Suprapubic skin (tissue), 4 donors: ENCODE measurements around the gene PRLHR. TPM values are rescaled to one million over a fixed set of nuclear protein-coding genes. Genes with fewer than 3 reads are reported as not detected.

Experiments used
- DNase-seq, 2 donors: peaks; one replicate each; pipeline ENCODE4 v3.0.0-alpha.2; 2019; ENCODE audit warnings: low spot score in 2 of 2
- H3K27ac ChIP-seq: fragments of 200-600 bp; sonication (generic); one replicate; pipeline ENCODE4 v1.5.1; 2019
- H3K27me3 ChIP-seq: fragments of 200-600 bp; sonication (generic); one replicate; pipeline ENCODE4 v1.5.1; 2019
- H3K36me3 ChIP-seq: fragments of 200-600 bp; sonication (generic); one replicate; pipeline ENCODE4 v1.5.1; 2019
- H3K4me1 ChIP-seq: fragments of 200-600 bp; sonication (generic); one replicate; pipeline ENCODE4 v1.5.1; 2019
- H3K4me3 ChIP-seq: fragments of 200-600 bp; sonication (generic); one replicate; pipeline ENCODE4 v1.5.1; 2019; ENCODE audit warnings: mild to moderate bottlenecking
- H3K9me3 ChIP-seq: fragments of 200-600 bp; sonication (generic); one replicate; pipeline ENCODE4 v1.5.1; 2019
- EP300 ChIP-seq: sonication (generic); formaldehyde crosslinking; IDR thresholded peaks from one replicate; pipeline ENCODE4 v1.6.1; 2017; ENCODE audit warnings: antibody characterized with exemption
- POLR2A ChIP-seq, 2 donors: fragments of 450-650 bp; IDR thresholded peaks; one replicate each; pipeline ENCODE4 v1.6.1; 2017; ENCODE audit warnings: antibody characterized with exemption in 2 of 2, mild to moderate bottlenecking in 2 of 2, moderate library complexity in 2 of 2
- POLR2AphosphoS5 ChIP-seq, 3 donors: sonication (generic); formaldehyde crosslinking; IDR thresholded peaks; one replicate each; pipeline ENCODE4 v1.6.1; 2017; ENCODE audit warnings: antibody characterized with exemption in 3 of 3
- WGBS: methylation state at CpG from one replicate; pipeline ENCODE4 v1.1.5; 2018; 5-methylcytosine and 5-hydroxymethylcytosine counted together
- total RNA-seq, 4 donors: library from RNA; depleted of rRNA; stranded (reverse); fragments of >200 nt; gene quantifications; one replicate each; pipeline ENCODE4 v1.1.0, GENCODE V29; 2016
- TF ChIP-seq, protein P1 (sequence below), 2 donors: fragments of 200-600 bp in 1 of 2; fragments of 450-650 bp in 1 of 2; sonication (generic) in 1 of 2; IDR thresholded peaks; one replicate each; pipeline ENCODE4 v1.5.1; 2016 to 2019; ENCODE audit warnings: antibody characterized with exemption in 2 of 2, mild to moderate bottlenecking in 1 of 2, moderate library complexity in 1 of 2

Gene PRLHR
- total RNA-seq, 4 donors from 2014 or later, result not detected

DNA sequence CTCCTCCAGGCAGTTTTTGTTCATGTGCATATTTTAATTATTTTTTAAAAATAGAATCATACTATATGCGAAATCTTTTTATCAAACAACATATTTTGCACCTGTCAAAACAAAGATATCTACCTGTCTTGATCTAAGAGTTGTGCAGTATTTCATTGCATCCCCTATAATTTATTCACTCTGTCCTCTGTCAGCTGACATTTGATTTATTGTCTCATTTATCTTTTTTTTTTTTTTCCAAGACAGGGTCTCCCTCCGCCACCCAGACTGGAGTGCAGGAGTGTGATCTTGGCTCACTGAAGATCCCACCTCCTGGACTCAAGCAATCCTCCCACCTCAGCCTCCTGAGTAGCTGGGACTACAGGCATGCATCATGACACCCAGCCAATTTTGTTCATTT is 49.0 kb downstream of the PRLHR start:
- TF ChIP-seq POLR2A (IDR thresholded peaks at IDR 0.05) (no peak), POLR2AphosphoS5 (IDR thresholded peaks at IDR 0.05) (no peak), EP300 (no peak)
- TF ChIP-seq, protein P1, sequence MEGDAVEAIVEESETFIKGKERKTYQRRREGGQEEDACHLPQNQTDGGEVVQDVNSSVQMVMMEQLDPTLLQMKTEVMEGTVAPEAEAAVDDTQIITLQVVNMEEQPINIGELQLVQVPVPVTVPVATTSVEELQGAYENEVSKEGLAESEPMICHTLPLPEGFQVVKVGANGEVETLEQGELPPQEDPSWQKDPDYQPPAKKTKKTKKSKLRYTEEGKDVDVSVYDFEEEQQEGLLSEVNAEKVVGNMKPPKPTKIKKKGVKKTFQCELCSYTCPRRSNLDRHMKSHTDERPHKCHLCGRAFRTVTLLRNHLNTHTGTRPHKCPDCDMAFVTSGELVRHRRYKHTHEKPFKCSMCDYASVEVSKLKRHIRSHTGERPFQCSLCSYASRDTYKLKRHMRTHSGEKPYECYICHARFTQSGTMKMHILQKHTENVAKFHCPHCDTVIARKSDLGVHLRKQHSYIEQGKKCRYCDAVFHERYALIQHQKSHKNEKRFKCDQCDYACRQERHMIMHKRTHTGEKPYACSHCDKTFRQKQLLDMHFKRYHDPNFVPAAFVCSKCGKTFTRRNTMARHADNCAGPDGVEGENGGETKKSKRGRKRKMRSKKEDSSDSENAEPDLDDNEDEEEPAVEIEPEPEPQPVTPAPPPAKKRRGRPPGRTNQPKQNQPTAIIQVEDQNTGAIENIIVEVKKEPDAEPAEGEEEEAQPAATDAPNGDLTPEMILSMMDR (IDR thresholded peaks at IDR 0.05), result no peak
- H3K4me1 ChIP-seq, result no peaks in the 10 kb centered on the region
- no peaks in the 10 kb centered on the region for H3K36me3 ChIP-seq
- WGBS, result 66% methylated on average over 2 of the region's 2 CpGs
- no peak for DNase-seq
- H3K4me3 ChIP-seq, result no peak overlapping the region
- H3K27me3 ChIP-seq, result peaks cover 10% of the 10 kb centered on the region
- no peak overlapping the region for H3K27ac ChIP-seq
- no peaks in the 10 kb centered on the region for H3K9me3 ChIP-seq

DNA sequence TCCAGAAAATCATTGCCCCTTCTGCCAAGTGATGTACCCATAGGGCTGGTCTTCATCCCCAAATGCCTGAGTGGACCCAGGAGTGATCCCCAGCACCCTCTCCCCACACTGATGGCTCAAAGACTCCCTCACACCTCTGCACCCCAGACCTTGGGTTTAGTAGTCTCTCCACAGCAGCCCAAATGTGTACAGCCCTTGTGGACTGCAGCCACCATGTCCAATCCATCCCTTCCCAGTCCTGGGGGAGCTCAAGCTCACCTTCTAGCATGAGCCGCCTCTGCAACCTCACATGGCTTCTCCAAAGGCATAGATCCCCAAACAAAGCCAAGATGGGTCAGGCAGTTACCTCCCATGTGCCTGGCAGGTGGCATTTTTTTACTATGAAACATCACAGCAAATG is 50.1 kb downstream of the PRLHR start:
- TF ChIP-seq EP300, result no peak
- TF ChIP-seq POLR2A (IDR thresholded peaks at IDR 0.05), result no peak
- no peak for TF ChIP-seq POLR2AphosphoS5 (IDR thresholded peaks at IDR 0.05)
- TF ChIP-seq, protein P1 (IDR thresholded peaks at IDR 0.05), result no peak
- no peaks in the 10 kb centered on the region for H3K36me3 ChIP-seq
- no peak for DNase-seq
- no peak overlapping the region for H3K4me3 ChIP-seq
- no peaks in the 10 kb centered on the region for H3K4me1 ChIP-seq
- H3K27ac ChIP-seq, result no peak overlapping the region
- no peaks in the 10 kb centered on the region for H3K9me3 ChIP-seq
- H3K27me3 ChIP-seq, result peaks cover 10% of the 10 kb centered on the region
- WGBS, result 86% methylated on average over 1 of the region's 1 CpG

DNA sequence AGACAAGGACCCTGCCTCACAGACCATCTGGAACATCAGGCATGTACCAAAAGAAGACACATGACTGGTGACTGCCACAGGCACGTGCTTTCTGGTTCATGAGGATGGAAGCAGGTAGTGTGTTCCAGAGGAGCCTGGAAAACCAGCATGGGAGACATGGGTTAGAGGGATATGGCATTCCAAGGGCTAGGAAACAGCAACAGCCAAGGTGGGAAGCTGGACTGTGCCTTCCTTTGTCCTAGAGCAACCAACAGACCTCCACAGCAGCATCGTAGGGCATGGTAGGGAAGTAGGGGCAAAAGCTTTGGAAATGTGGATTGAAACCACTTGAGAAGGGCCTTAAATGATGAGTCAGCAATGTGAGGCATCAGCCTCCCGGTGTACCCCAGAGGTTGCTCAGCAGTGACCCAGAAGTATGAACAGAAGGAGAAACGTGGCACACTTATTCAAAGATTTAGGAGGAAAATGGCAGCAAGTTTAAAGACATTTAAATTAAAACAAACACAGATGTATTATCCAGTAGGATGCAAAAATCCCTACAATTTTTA is 51.0 kb downstream of the PRLHR start:
- WGBS, result 67% methylated on average over 4 of the region's 4 CpGs
- Histone ChIP-seq H3K27ac (no peak overlapping the region), H3K9me3 (no peaks in the 10 kb centered on the region), H3K36me3 (no peaks in the 10 kb centered on the region), H3K4me3 (no peak overlapping the region), H3K27me3 (peaks cover 10% of the 10 kb centered on the region), H3K4me1 (no peaks in the 10 kb centered on the region)
- no peak for DNase-seq
- TF ChIP-seq, protein P1 (IDR thresholded peaks at IDR 0.05), result no peak
- TF ChIP-seq POLR2A (IDR thresholded peaks at IDR 0.05) (no peak), EP300 (no peak), POLR2AphosphoS5 (IDR thresholded peaks at IDR 0.05) (no peak)

DNA sequence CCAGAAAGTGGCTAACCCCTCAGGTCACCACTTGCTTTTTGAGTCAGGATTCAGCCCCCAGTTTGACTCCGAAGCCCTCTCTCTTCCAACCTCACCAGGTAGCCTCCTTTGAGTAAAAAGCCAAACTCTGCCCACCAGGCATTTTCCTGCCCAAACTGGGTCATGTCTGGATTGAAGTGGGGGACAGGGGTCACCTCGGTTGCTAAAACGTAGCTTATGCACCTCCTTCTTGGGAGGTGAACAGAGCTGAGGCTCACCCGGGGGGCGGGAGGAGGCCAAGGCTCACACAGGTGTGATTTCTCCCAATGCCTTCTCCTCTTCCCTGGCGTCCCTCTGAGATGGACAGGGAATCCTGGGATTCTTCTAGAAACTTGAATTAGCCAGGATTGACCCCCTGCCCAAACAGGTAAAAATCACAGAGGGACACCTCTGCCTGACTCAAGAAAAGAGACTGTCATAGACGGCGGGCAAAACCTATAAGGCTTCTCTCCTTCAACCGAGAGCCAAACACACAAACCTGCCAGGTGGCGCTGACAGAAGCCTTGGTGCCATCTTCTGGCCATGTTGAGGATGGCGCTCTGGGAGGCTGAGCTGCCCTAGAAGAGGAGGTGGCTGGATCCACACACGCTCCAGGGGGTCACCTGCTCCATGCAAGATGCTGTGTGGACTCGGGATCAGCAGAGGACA is 51.6 kb downstream of the PRLHR start:
- TF ChIP-seq POLR2AphosphoS5 (IDR thresholded peaks at IDR 0.05), result no peak
- TF ChIP-seq, protein P1 (IDR thresholded peaks at IDR 0.05), result peak; percentile 18 to 67
- H3K27ac ChIP-seq, result no peak overlapping the region
- WGBS, result 30% methylated on average over 9 of the region's 13 CpGs
- DNase-seq, result no peak
- H3K36me3 ChIP-seq, result no peaks in the 10 kb centered on the region
- H3K9me3 ChIP-seq, result no peaks in the 10 kb centered on the region
- no peak overlapping the region for H3K4me3 ChIP-seq
- H3K4me1 ChIP-seq, result no peaks in the 10 kb centered on the region
- H3K27me3 ChIP-seq, result peaks cover 10% of the 10 kb centered on the region

DNA sequence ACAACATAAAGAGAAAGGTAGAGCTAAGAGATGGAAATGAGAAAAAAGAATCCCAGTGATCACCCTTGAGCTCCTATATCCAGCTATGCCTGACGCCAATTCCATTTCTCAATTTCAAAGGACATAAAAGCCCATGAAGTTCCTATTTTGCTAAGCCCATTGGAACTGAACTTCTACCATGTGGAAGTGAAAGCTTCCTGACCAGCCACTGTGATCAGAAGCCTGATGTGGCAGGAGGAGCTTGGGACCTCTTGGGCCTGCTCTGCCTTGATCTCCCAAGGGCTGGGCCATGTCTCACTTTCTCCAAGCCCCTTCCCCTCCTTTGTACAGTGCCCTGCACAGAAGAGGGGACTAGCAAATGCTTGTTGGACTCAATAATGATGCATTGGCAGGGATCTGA is 52.7 kb downstream of the PRLHR start:
- no peaks in the 10 kb centered on the region for H3K4me1 ChIP-seq
- H3K4me3 ChIP-seq, result no peak overlapping the region

More for the DNA sequence above, 52.7 kb downstream of the PRLHR start:
- no peak for DNase-seq
- Histone ChIP-seq H3K9me3 (no peaks in the 10 kb centered on the region), H3K27me3 (peaks cover 10% of the 10 kb centered on the region), H3K36me3 (no peaks in the 10 kb centered on the region), H3K27ac (no peak overlapping the region)
- WGBS, result 85% methylated on average over 1 of the region's 1 CpG
- TF ChIP-seq EP300, result no peak
- no peak for TF ChIP-seq POLR2A (IDR thresholded peaks at IDR 0.05)
